GM06990 (cell line): ENCODE data around the gene IGF1R.

Experiments
- DNase-seq: peaks from one replicate; pipeline ENCODE4 v3.0.0-alpha.2; 2011; ENCODE audit not compliant: insufficient read length; ENCODE audit errors: extremely low read depth
- H3K27me3 ChIP-seq: replicated peaks from 2 replicates; pipeline ENCODE4 v1.6.0; 2011; ENCODE audit warnings: low read length; ENCODE audit not compliant: control insufficient read depth, insufficient read depth
- H3K36me3 ChIP-seq: 2 replicates; pipeline ENCODE4 v1.5.1; 2011; ENCODE audit warnings: low read length; ENCODE audit not compliant: control insufficient read depth, insufficient read depth
- H3K4me3 ChIP-seq: replicated peaks from 2 replicates; pipeline ENCODE4 v1.5.1; 2011; ENCODE audit warnings: low read depth, mild to moderate bottlenecking, control low read depth, low read length
- CTCF ChIP-seq: IDR thresholded peaks from 2 replicates; pipeline ENCODE4 v1.5.1; 2011; ENCODE audit warnings: low read length, control low read depth, mild to moderate bottlenecking, inconsistent platforms; ENCODE audit not compliant: insufficient read depth, poor library complexity, severe bottlenecking

Gene IGF1R

GRCh38 chr15:98765610-98766009 lies 117.3 kb downstream of the IGF1R start:
- no peak for DNase-seq
- H3K27me3 ChIP-seq, result no peaks in the 10 kb centered on the region
- no peak for TF ChIP-seq CTCF
- no peaks in the 10 kb centered on the region for H3K36me3 ChIP-seq
- no peak overlapping the region for H3K4me3 ChIP-seq

- H3K4me3 ChIP-seq, result no peak overlapping the region
- TF ChIP-seq CTCF, result no peak
- DNase-seq, result no peak
These were observed 119.4 kb downstream of the IGF1R start for GRCh38 chr15:98767692-98768091.

GRCh38 chr15:98769867-98770266 lies 121.5 kb downstream of the IGF1R start:
- DNase-seq, result no peak
- H3K27me3 ChIP-seq, result no peaks in the 10 kb centered on the region; the same call in 1 of the 2 replicates
- no peaks in the 10 kb centered on the region for H3K36me3 ChIP-seq
- no peak for TF ChIP-seq CTCF
- H3K4me3 ChIP-seq, result no peak overlapping the region

More at GRCh38 chr15:98767692-98768091, 119.4 kb downstream of the IGF1R start:
- Histone ChIP-seq H3K27me3 (no peaks in the 10 kb centered on the region; the same call in 1 of the 2 replicates), H3K36me3 (no peaks in the 10 kb centered on the region)

GRCh38 chr15:98770984-98771383 lies 122.6 kb downstream of the IGF1R start:
- H3K27me3 ChIP-seq, result no peaks in the 10 kb centered on the region; the same call in 1 of the 2 replicates
- H3K4me3 ChIP-seq, result no peak overlapping the region
- no peak for TF ChIP-seq CTCF
- no peak for DNase-seq
- H3K36me3 ChIP-seq, result no peaks in the 10 kb centered on the region

GRCh38 chr15:98771541-98771940 lies 123.2 kb downstream of the IGF1R start:
- no peak for TF ChIP-seq CTCF
- DNase-seq, result no peak
- Histone ChIP-seq H3K4me3 (no peak overlapping the region), H3K27me3 (no peaks in the 10 kb centered on the region; the same call in 1 of the 2 replicates), H3K36me3 (no peaks in the 10 kb centered on the region)

- Histone ChIP-seq H3K27me3 (no peaks in the 10 kb centered on the region; the same call in 1 of the 2 replicates), H3K4me3 (no peak overlapping the region), H3K36me3 (no peaks in the 10 kb centered on the region)
- TF ChIP-seq CTCF, result no peak
- no peak for DNase-seq
These were observed 124.6 kb downstream of the IGF1R start for GRCh38 chr15:98772895-98773294.
